ENCODE results near the gene SRSF12.
"Not testable (repeated sequence)": the region's sequence is repeated elsewhere in the genome, so short reads cannot be mapped to it uniquely, and the experiment has no call there.

Gene SRSF12

DNA sequence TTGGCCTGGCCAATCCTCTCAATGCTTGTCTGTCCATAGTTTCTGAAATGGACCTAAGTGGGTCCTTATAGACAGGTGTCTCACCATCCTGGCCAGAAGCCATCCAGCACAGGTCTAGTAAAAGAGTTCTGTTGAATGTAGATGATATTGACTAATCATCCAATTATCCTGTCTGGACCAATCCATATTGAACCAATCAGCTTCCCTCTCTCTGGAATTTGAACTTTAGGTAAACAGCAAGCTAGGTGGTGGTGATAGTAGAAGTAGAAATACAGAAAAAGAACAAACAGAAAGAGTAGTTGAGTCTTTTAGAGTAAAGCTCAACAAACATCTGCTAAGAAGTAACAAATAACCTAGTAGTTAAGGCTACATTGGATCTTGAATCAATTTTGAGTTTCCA is 46.8 kb downstream of the SRSF12 start:
- DNase-seq (ENCODE audit: low spot score): no peak

DNA sequence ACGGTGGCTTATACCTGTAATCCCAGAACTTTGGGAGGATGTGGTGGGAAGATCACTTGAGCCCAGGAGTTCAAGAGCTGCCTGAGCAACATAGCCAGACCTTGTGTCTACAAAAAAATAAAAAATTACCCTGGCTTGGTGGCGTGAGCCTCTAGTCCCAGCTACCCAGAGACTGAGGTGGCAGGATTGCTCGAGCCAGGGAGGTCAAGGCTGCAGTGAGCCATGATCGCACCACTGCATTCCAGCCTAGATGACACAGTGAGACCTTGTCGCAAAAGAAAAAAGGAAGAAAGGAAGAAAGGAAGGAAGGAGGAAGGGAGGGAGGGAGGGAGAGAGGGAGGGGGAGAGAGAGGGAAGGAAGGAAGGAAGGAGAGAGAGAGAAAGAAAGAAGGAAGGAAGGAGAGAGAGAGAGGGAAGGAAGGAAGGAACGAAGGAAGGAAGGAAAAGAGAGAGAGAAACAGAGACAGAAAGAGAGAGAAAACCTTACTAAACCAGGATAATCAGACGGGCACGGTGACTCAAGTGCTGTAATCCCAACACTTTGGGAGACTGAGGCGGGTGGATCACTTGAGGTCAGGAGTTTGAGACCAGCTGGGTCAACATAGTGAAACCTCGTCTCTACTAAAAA is 48.2 kb downstream of the SRSF12 start:
- no peak for DNase-seq (ENCODE audit: low spot score)

DNA sequence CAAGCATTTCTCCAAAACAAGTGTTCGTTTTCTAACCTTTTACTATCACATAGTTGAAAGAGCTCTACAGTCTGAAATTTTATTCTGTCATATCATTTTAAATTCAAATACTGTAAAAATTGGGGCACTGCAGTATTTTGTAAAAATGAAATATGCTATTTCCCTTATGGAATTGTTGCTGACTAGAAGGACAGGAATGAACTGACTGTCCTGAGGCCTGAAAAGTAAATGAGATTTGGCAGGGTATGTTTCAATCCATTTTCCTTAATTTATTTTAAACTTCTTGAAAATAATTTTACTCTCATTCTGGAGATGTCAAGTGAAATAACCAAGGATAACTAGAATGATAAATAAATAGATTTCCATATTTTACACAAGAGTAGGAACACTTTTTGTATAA is 49.2 kb downstream of the SRSF12 start:
- DNase-seq (ENCODE audit: low spot score): no peak

DNA sequence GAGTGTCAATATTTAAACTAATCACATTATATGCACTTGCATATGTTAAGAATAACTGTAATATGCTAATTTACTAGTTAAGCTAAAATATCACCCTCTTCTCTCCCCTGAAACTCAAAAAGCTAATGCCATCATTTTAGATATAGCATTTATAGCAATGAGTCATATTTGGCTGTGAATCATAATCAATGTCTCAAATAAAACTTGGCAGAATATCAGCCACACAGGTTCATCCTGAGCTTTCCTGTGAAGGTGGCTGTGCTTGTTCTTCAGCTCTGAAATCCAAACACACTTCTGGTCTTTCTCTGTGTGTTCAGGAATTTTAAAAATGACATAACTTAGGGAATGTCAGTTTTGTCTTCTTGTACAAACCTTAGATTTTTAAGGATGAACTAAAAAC is 50.1 kb downstream of the SRSF12 start:
- DNase-seq (ENCODE audit: low spot score): no peak

DNA sequence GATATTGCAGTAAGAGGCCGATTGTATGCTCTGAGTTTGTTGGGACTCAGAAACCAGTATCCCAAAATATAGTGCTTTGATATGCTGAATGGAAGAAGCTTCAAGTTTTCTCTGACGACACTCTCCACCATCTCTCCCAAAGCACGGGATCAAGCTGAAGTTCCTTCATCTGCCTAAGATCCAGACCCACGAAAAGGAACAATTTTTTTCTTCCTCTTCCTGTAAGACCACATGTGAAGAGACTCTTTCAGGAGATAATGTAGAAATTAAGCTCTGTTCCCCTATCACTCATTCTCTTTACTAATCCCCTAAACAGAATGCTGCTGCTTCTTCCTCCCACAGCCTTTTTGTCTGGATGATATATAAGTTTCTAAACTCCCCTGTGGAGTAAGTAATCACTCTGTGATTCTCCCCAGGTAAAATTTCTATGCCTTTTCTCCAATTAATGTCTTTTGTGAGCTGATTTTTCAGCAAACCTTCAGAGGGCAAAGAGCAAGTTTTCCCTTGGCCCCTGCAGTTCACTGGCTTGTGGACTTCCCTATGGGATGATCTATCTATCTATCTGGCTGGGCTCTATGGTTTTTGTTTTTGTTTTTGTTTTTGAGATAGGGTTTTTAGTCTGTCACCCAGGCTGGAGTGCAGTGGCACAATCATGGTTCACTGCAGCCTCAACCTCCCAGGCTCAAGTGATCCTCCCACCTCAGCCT is 50.8 kb downstream of the SRSF12 start:
- DNase-seq (ENCODE audit: low spot score): no peak

DNA sequence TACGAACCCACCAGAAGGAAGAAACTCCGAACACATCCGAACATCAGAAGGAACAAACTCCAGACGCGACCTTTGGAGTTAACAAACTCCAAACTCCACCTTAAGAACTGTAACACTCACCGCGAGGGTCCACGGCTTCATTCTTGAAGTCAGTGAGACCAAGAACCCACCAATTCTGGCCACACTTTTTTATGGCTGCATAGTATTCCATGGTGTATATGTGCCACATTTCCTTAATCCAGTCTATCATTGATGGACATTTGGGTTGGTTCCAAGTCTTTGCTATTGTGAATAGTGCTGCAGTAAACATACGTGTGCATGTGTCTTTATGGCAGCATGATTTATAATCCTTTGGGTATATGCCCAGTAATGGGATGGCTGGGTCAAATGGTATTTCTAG is 51.8 kb downstream of the SRSF12 start:
- not testable (repeated sequence) for DNase-seq (ENCODE audit: low spot score)

DNA sequence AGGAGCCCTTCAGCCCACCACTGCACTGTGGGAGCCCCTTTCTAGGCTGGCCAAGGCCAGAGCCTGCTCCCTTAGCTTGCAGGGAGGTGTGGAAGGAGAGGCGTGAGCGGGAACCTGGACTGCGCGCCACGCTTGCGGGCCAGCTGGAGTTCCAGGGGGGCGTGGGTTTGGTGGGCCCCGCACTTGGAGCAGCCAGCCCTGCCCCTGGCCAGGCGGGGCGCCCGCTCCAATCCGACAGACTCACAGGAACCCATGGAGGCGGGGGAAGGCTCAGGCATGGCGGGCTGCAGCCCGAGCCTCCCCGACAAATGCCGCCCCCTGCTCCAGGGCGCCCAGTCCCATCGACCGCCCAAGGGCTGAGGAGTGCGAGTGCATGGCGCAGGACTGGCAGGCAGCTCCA is 52.9 kb downstream of the SRSF12 start:
- DNase-seq (ENCODE audit: low spot score): not testable (repeated sequence)

DNA sequence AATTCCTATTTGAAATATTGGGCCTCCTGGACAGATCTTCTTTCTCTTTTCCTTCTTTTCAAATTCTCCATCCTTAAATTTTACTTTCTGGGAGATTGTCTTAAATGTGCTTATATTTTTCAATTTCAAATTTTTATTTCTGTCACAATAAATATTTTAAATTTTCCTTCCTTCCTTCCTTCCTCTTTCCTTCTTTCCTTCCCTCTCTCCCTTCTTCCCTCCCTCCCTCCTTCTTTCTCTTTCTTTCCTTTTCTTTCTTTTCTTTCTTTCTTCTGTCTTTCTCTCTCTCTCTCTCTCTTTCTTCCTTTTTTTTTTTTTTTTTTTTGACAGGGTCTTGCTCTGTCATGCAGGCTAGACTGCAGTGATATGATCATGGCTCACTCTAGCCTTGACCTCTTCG is 54.0 kb downstream of the SRSF12 start:
- no peak for DNase-seq (ENCODE audit: low spot score)

DNA sequence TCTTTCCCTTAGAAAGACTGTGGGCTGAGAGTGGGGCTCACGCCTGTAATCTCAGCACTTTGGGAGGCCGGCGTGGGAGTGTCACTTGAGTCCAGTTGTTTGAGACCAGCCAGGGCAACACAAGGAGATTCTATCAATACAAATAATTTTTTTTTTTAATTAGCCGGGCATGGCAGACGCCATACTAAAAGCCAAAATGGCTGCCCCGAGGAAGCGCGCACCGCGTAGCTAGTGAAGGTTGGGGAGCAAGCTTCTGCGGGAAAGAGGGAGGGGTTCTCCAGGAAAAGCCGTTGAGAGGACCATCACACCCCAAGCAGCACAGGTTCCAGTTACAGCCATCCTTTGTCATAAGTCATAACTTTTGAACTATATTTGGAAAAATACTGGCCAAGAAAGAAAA is 58.6 kb downstream of the SRSF12 start:
- DNase-seq (ENCODE audit: low spot score): no peak

DNA sequence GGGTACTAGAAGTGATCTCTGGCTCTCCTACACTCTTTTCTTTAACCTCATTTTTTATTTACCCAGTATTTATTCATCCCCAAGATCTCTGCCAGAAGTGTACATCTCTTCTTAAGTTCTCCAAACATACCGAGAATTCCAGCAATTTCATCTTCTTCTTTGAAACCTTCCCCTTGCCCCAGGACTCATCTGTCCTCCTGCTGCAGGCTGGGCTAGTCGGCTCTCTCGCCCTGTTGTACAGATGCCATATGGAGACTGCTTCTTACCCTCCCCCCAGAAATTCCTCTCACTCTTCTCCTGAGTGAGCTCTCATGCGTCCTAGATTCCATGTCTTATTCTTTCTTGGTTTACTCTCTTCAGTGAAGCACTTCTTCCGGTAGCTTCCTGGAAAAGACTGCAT is 59.2 kb downstream of the SRSF12 start:
- no peak for DNase-seq (ENCODE audit: low spot score)

DNA sequence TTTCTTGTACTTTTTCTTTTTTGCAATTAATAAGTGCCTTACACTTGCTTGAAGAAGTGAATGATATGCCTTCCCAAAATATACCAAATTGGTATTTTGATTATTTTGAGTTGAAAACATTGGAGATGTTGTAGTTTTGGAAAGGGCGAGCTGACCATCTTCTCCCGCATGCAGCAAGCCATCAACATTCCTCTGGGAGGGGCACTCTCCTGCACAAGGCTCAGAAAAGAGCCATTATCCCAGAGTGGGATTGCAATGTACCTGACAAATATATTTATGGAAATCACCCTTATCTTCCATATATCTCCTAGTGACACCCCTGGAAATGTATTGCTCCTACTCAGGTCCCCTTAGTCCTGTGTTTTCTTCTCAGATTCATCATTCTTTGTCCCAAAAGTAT is 60.1 kb downstream of the SRSF12 start:
- DNase-seq (ENCODE audit: low spot score): no peak

DNA sequence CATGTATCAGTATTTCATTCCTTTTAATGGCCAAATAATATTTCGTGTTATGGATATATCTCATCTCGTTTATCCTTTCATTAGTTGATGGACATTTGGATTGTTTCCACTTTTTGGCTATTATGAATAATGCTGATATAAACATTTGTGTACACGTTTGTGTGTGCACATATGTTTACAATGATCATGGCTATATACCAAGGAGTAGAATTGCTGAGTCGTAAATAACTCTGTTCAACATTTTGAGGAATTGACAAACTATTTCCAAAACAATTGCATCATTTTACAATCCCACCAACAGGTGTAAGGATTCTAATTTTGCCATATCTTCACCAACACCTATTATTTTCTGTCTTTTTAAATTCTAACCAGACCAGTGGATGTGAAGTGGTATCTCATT is 63.7 kb downstream of the SRSF12 start:
- DNase-seq (ENCODE audit: low spot score): no peak

DNA sequence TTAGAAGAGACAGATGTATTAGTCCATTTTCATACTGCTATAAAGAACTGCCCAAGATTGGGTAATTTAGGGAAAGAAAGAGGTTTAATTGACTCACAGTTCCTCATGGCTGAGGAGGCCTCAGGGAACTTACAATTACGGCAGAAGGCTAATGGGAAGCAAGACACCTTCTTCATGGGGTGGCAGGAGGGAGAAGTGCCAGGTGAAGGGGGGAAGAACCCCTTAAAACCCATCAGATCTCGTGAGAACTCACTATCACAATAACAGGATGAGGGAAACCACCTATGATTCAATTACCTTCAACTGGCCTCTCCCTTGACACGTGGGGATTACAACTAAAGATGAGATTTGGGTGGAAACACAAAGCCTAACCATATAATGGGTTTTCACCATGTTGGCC is 66.2 kb downstream of the SRSF12 start:
- no peak for DNase-seq (ENCODE audit: low spot score)

DNA sequence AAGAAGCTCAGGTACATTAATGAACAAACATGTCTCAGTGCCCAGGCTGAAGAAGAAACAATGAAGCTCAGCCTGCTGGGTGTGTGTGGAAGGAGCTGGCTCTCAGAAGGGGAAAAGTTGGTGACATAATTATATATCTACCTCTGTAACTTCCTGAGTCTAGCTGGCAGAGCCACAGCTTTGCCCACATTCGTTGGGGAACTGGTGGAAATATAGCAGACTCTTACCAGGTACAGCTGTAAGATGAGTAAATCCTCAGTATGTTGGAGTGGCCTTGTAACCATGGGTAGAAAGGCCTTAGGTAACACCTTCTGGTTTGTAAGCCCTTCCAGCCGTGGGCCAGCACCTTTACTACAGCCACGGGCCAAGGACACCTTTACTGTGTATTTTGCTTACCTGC is 67.2 kb downstream of the SRSF12 start:
- DNase-seq (ENCODE audit: low spot score): no peak

DNA sequence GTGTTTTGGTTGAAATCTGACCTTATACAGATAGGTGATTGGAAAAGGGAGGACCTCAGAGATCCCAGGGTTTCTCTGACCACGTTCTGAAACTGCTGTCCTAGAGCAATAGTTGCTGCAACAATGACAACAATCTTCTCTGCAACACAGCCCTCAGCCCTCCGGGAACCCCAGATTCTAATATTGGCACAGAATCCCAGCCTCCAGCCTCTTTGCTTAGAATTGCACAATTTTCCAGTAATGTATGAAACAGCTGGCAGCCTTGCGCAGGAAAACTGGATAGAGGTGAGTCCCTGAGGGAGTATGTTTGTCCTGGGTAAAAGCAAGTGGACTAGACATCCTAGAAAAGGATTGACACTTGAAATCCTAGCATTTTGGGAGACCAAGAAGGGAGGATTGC is 67.7 kb downstream of the SRSF12 start:
- no peak for DNase-seq (ENCODE audit: low spot score)

DNA sequence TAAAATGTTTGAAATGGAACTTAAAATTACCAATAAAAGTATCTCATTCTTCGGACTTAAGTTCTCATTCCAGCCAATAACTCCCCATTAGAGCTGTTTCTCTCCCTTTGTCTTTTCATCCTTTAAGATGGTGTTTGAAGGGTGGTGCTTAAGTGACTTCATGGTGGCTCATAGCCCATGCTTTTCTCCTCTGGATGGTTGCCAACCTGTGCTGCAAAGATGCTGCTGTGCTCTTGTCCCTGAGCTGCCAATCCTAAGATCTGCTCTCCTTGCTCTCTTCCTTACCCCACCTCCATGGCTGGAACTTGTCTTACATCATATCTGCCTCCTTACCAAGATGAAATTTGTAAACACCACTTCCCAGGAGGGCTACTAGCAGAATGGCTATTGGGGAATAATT is 68.9 kb downstream of the SRSF12 start:
- DNase-seq (ENCODE audit: low spot score): no peak

DNA sequence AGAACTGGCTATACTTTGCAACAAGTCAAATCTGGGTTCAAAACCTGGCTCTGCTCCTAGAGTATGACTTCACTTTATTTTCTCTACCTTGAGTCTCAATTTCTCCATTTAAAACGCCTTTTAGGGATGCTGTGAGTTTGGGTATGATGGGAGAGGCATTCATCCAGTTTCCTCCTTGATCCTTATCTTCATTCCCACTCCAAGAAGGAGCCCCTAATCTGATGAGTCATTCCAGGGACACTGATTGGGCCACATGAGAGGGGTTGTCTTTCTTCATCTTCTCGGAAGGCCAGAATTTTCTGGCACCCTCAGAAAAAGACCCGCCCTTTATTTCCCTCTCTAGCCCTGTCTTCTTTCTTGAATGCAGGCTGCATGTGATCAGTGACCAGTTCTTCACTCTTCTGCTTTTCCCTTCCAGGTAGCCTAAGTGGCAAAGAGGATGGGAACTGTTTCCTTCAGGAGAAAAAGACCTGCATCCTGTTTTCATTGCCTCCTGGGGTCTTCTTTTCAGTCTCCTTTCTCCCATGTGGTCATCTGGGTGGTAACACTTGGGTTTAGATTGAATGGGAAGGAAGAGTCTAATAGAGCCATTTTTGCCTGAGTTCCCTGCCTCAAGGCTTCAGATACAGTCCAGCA is 69.5 kb downstream of the SRSF12 start:
- no peak for DNase-seq (ENCODE audit: low spot score)

DNA sequence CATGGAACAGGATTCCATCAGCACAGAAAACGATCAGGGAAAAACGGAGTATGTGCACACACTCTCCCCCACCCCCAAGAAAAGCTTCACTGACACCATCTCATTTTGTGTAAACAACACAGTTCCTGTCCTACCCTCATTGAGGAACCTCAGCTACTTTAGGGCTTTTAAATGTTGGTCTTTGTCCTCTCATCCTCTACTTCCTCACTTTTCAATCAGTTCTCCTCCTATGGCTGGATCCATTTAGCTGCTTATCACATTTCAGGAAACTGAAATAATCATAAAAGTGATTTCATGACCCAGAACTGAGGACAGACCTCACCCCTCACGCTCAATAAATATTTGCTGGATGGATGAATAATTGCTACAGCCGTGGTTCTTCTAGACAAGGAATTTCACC is 70.4 kb downstream of the SRSF12 start:
- DNase-seq (ENCODE audit: low spot score): no peak
